HepG2 (cell line): ENCODE measurements around the gene ALG8. TPM values are rescaled to one million over a fixed set of nuclear protein-coding genes. Genes with fewer than 3 reads are reported as not detected.

Experiments used
- GFI1 ChIP-seq: sonication (generic); formaldehyde crosslinking; IDR thresholded peaks from 2 replicates; pipeline ENCODE4 v1.5.0; 2020; ENCODE audit warnings: missing genetic modification reagents, mild to moderate bottlenecking, borderline replicate concordance
- KDM3A ChIP-seq: IDR thresholded peaks from 2 replicates; pipeline ENCODE4 v1.6.1; 2018; ENCODE audit warnings: low read depth, missing compliant biosample characterization
- KDM4B ChIP-seq: sonication (generic); formaldehyde crosslinking; IDR thresholded peaks from 2 replicates; pipeline ENCODE4 v1.4.0; 2020; ENCODE audit warnings: missing genetic modification reagents
- PITX1 ChIP-seq: sonication (generic); formaldehyde crosslinking; IDR thresholded peaks from 2 replicates; pipeline ENCODE4 v1.5.1; 2020; ENCODE audit warnings: mild to moderate bottlenecking, missing genetic modification reagents
- RBM22 ChIP-seq: fragments of 200-400 bp; formaldehyde crosslinking; optimal IDR thresholded peaks from 2 replicates; pipeline ENCODE3; 2017; ENCODE audit warnings: mild to moderate bottlenecking, low read length, moderate library complexity
- SOX13 ChIP-seq, 3 experiments: fragments of 450-650 bp in 1 of 3; sonication (generic) in 1 of 3; formaldehyde crosslinking in 1 of 3; IDR thresholded peaks in 2 of 3; conservative IDR thresholded peaks in 1 of 3; 2 replicates each; pipeline versions ENCODE4 v1.5.0 to v1.6.1; 2016 to 2020; ENCODE audit warnings: antibody characterized with exemption in 1 of 3, mild to moderate bottlenecking in 1 of 3, missing compliant biosample characterization in 1 of 3, missing genetic modification reagents in 1 of 3, moderate library complexity in 1 of 3
- SRSF9 ChIP-seq: fragments of 200-400 bp; formaldehyde crosslinking; IDR thresholded peaks from 2 replicates; pipeline ENCODE4 v1.6.1; 2018; ENCODE audit warnings: borderline replicate concordance, mild to moderate bottlenecking, low read depth, low read length; ENCODE audit not compliant: insufficient read depth, poor library complexity, severe bottlenecking
- TFDP1 ChIP-seq: IDR thresholded peaks from 2 replicates; pipeline ENCODE4 v1.6.1; 2016; ENCODE audit warnings: missing compliant biosample characterization, missing genetic modification reagents, borderline replicate concordance
- TFE3 ChIP-seq: IDR thresholded peaks from 2 replicates; pipeline ENCODE4 v1.6.1; 2016
- ZFP90 ChIP-seq: sonication (generic); formaldehyde crosslinking; IDR thresholded peaks from 2 replicates; pipeline ENCODE4 v1.8.0; 2022; ENCODE audit warnings: missing genetic modification reagents, mild to moderate bottlenecking, inconsistent platforms, borderline replicate concordance
- ZFYVE20 ChIP-seq: sonication (generic); formaldehyde crosslinking; IDR thresholded peaks from 2 replicates; pipeline ENCODE4 v1.8.0; 2023; ENCODE audit warnings: low read depth, mild to moderate bottlenecking, moderate library complexity, missing genetic modification reagents, borderline replicate concordance
- ZNF234 ChIP-seq: sonication (generic); formaldehyde crosslinking; conservative IDR thresholded peaks from 2 replicates; pipeline ENCODE4 v1.5.1; 2020; ENCODE audit warnings: mild to moderate bottlenecking, missing genetic modification reagents
- ZNF275 ChIP-seq: sonication (generic); formaldehyde crosslinking; IDR thresholded peaks from 2 replicates; pipeline ENCODE4 v1.8.0; 2022; ENCODE audit warnings: missing genetic modification reagents, mild to moderate bottlenecking, inconsistent platforms, borderline replicate concordance
- ZNF562 ChIP-seq: sonication (generic); formaldehyde crosslinking; IDR thresholded peaks from 2 replicates; pipeline ENCODE4 v1.8.0; 2022; ENCODE audit warnings: missing genetic modification reagents, borderline replicate concordance
- ZNF572 ChIP-seq: sonication (generic); formaldehyde crosslinking; IDR thresholded peaks from 2 replicates; pipeline ENCODE4 v1.5.1; 2020; ENCODE audit warnings: mild to moderate bottlenecking, missing genetic modification reagents
- ZNF574 ChIP-seq: sonication (generic); formaldehyde crosslinking; IDR thresholded peaks from 2 replicates; pipeline ENCODE4 v1.4.0; 2020; ENCODE audit warnings: missing genetic modification reagents
- ZNF709 ChIP-seq: sonication (generic); formaldehyde crosslinking; IDR thresholded peaks from 2 replicates; pipeline ENCODE4 v1.5.0; 2020; ENCODE audit warnings: mild to moderate bottlenecking, missing genetic modification reagents
- ZNF790 ChIP-seq: sonication (generic); formaldehyde crosslinking; IDR thresholded peaks from 2 replicates; pipeline ENCODE4 v1.8.0; 2022; ENCODE audit warnings: missing genetic modification reagents, mild to moderate bottlenecking, borderline replicate concordance
- polyA plus RNA-seq, 8 experiments: library from polyadenylated mRNA; depleted of rRNA in 3 of 8; stranded (reverse) in 7 of 8; unstranded in 1 of 8; fragments of >200 nt; fragmentation: Illumina TruSeq in 4 of 8; extraction: Trizol in 4 of 8; gene quantifications; 2 replicates each; pipeline versions ENCODE4 v1.2.1 to v1.2.3, GENCODE V29; 2011 to 2016; ENCODE audit warnings: low read depth in 4 of 8, missing spikeins in 1 of 8, mixed read lengths in 1 of 8; ENCODE audit not compliant: insufficient read depth in 1 of 8
- total RNA-seq, 5 experiments: library from RNA; depleted of rRNA; stranded (reverse); fragments of >200 nt; fragmentation: Illumina TruSeq; extraction: Trizol; gene quantifications; 2 replicates each; pipeline ENCODE4 v1.2.3, GENCODE V29; 2016; ENCODE audit warnings: low read depth in 1 of 5

Gene ALG8
- total and polyA plus RNA-seq, 2 of the 13 experiments (the other 11 are each of a cell fraction or from before 2014, with no cell fraction given), result 75.8 to 88.0 TPM

- TF ChIP-seq ZNF574 (CRISPR knock-in tag) (peak; percentile 64), ZFP90 (no peak; the same call in 1 of the 2 replicates), RBM22 (no peak), SOX13 (IDR thresholded peaks at IDR 0.05) (no peak), SOX13 (CRISPR knock-in tag; conservative IDR thresholded peaks at IDR 0.05 in 1 of 2, IDR thresholded peaks at IDR 0.05 in 1 of 2) (peak in 1 of 2 experiments; percentile 21; a peak in 1 of 4 replicates), ZNF562 (CRISPR knock-in tag) (no peak), KDM4B (CRISPR knock-in tag) (peak; percentile 67; the same call in 1 of the 2 replicates), SRSF9 (no peak), PITX1 (CRISPR knock-in tag) (peak; percentile 70), ZNF275 (CRISPR knock-in tag) (peak; percentile 74; the same call in 1 of the 2 replicates), ZNF709 (CRISPR knock-in tag) (peak; percentile 51; the same call in 1 of the 2 replicates), ZFYVE20 (CRISPR knock-in tag) (no peak), TFDP1 (peak; percentile 49; the same call in 1 of the 2 replicates), GFI1 (CRISPR knock-in tag) (peak; percentile 81; the same call in 1 of the 2 replicates), TFE3 (peak; percentile 13), KDM3A (CRISPR knock-in tag) (peak; percentile 82; the same call in 1 of the 2 replicates), ZNF234 (CRISPR knock-in tag) (0 out of 2 replicates have a peak, but pooled peaks have one; percentile 39), ZNF572 (CRISPR knock-in tag) (peak; percentile 88; the same call in 1 of the 2 replicates), ZNF790 (CRISPR knock-in tag) (no peak)
Observed at GRCh38 chr11:78188286-78189173, 49.1 kb upstream of the ALG8 start, which contains the start of the genes KCTD21 and USP35 (continued).
